GM12878 (cell line): ENCODE measurements around the gene KCNJ14. TPM values are rescaled to one million over a fixed set of nuclear protein-coding genes. Genes with fewer than 3 reads are reported as not detected.

Experiments
- ATAC-seq: fragments of 200-7000 bp; cut with Tn5 transposase; 3 replicates; pipeline ENCODE4 v1.9.1; 2020; ENCODE audit warnings: mild to moderate bottlenecking, moderate library complexity
- BruUV-seq: library from RNA; stranded (reverse); fragments of 400-500 nt; replicated peaks from 2 replicates; lab custom pipeline; 2021; lab: Mats Ljungman, UMichigan
- CTCF ChIA-PET: fragments of 300-600 bp; sonication (Branson Sonifier 250); formaldehyde crosslinking; extraction: SDS; loops from one replicate; lab custom pipeline; 2021; ENCODE audit warnings: inconsistent platforms; lab: Yijun Ruan, JAX
- POLR2A ChIA-PET: fragments of 350-600 bp; formaldehyde crosslinking; extraction: SDS; loops from one replicate; lab custom pipeline; 2021; ENCODE audit warnings: inconsistent platforms; lab: Charles Lee
- RAD21 ChIA-PET: fragments of 300-600 bp; sonication (Branson Sonifier 250); formaldehyde crosslinking; loops from one replicate; lab custom pipeline; 2023; ENCODE audit warnings: antibody characterized with exemption; ENCODE audit not compliant: unreplicated experiment; lab: Charles Lee
- SMC1A ChIA-PET: fragments of 300-600 bp; sonication (Branson Sonifier 250); formaldehyde crosslinking; loops from one replicate; lab custom pipeline; 2023; ENCODE audit not compliant: unreplicated experiment, uncharacterized antibody; lab: Charles Lee
- DNase-seq: peaks from one replicate; pipeline ENCODE4 v3.0.0-alpha.2; 2011; ENCODE audit warnings: low read depth, low spot score
- FAIRE-seq: peaks from 3 replicates; lab custom pipeline; 2011; peaks lifted over from hg19 to GRCh38; lab: Jason Lieb, UNC
- H2AFZ ChIP-seq: 2 replicates; pipeline ENCODE4 v1.6.0; 2011; ENCODE audit warnings: low read depth, low read length, control low read depth; ENCODE audit not compliant: control insufficient read depth
- H3K27ac ChIP-seq: 2 replicates; pipeline ENCODE4 v1.5.1; 2011; ENCODE audit warnings: control low read depth; ENCODE audit not compliant: control insufficient read depth, insufficient read depth
- H3K27me3 ChIP-seq, 2 experiments: replicated peaks in 1 of 2; 2 replicates each; pipeline versions ENCODE4 v1.6.0 to v1.6.1; 2011; ENCODE audit warnings: low read length in 1 of 2; ENCODE audit not compliant: control insufficient read depth in 2 of 2, insufficient read depth in 2 of 2
- H3K36me3 ChIP-seq, 2 experiments: 2 replicates each; pipeline ENCODE4 v1.5.1; 2011; ENCODE audit warnings: low read length in 1 of 2; ENCODE audit not compliant: control insufficient read depth in 2 of 2, insufficient read depth in 2 of 2
- H3K4me1 ChIP-seq: 2 replicates; pipeline ENCODE4 v1.6.1; 2011; ENCODE audit warnings: mild to moderate bottlenecking, low read length, moderate library complexity, mixed read lengths; ENCODE audit not compliant: control insufficient read depth, insufficient read depth
- H3K4me2 ChIP-seq: 2 replicates; pipeline ENCODE4 v1.6.0; 2011; ENCODE audit warnings: control low read depth; ENCODE audit not compliant: control insufficient read depth, insufficient read depth
- H3K4me3 ChIP-seq: fragments of 200-600 bp; sonication (generic); 2 replicates; pipeline ENCODE4 v1.5.1; 2016
- H3K79me2 ChIP-seq: 2 replicates; pipeline ENCODE4 v1.6.0; 2011; ENCODE audit warnings: low read length; ENCODE audit not compliant: control insufficient read depth, insufficient read depth
- H3K9ac ChIP-seq: 2 replicates; pipeline ENCODE4 v1.8.0; 2011; ENCODE audit warnings: low read length, control low read depth, mixed read lengths; ENCODE audit not compliant: control insufficient read depth, insufficient read depth
- H3K9me3 ChIP-seq: replicated peaks from 3 replicates; pipeline ENCODE4 v1.5.1; 2011; ENCODE audit warnings: mild to moderate bottlenecking, low read length; ENCODE audit not compliant: control insufficient read depth, insufficient read depth
- H4K20me1 ChIP-seq: 2 replicates; pipeline ENCODE4 v1.6.0; 2011; ENCODE audit not compliant: control insufficient read depth, insufficient read depth
- CREM ChIP-seq: IDR thresholded peaks from 2 replicates; pipeline ENCODE4 v1.6.1; 2014; ENCODE audit warnings: antibody characterized with exemption, low read depth
- EP300 ChIP-seq, 2 experiments: fragments of 150-350 bp in 1 of 2; IDR thresholded peaks; 2 replicates each; pipeline ENCODE4 v1.6.1; 2011 to 2012; ENCODE audit warnings: low read depth in 2 of 2, low read length in 2 of 2, borderline replicate concordance in 1 of 2, improper control_type of control experiment in 1 of 2, inconsistent platforms in 1 of 2; ENCODE audit not compliant: control insufficient read depth in 1 of 2
- HDGF ChIP-seq: fragments of 450-650 bp; IDR thresholded peaks from 2 replicates; pipeline ENCODE4 v1.6.1; 2016; ENCODE audit warnings: antibody characterized with exemption
- HSF1 ChIP-seq: fragments of 150-350 bp; IDR thresholded peaks from 2 replicates; pipeline ENCODE4 v1.6.1; 2014; ENCODE audit warnings: mild to moderate bottlenecking, low read depth, low read length
- JUND ChIP-seq: IDR thresholded peaks from 2 replicates; pipeline ENCODE4 v1.6.1; 2012; ENCODE audit warnings: low read depth, mild to moderate bottlenecking, low read length, improper control_type of control experiment, moderate library complexity
- NBN ChIP-seq: fragments of 450-650 bp; IDR thresholded peaks from 2 replicates; pipeline ENCODE4 v1.6.1; 2016
- NR2C1 ChIP-seq: fragments of 450-650 bp; IDR thresholded peaks from 2 replicates; pipeline ENCODE4 v1.6.1; 2017; ENCODE audit warnings: antibody characterized with exemption, mild to moderate bottlenecking, moderate library complexity
- RELB ChIP-seq: fragments of 450-650 bp; IDR thresholded peaks from 2 replicates; pipeline ENCODE4 v1.6.1; 2017; ENCODE audit warnings: low read depth, mild to moderate bottlenecking, moderate library complexity
- ZNF592 ChIP-seq: fragments of 450-650 bp; IDR thresholded peaks from 2 replicates; pipeline ENCODE4 v1.6.1; 2017; ENCODE audit warnings: mild to moderate bottlenecking, moderate library complexity
- WGBS: methylation state at CpG from one replicate; pipeline ENCODE4 v1.1.6; 2016; ENCODE audit warnings: low lambda C conversion rate; ENCODE audit not compliant: insufficient replicate concordance, insufficient coverage; ENCODE audit errors: missing lambda C conversion rate; 5-methylcytosine and 5-hydroxymethylcytosine counted together
- in situ Hi-C: fragments of 300-500 bp; cut with MboI; formaldehyde crosslinking; loops from 9 replicates; pipeline ENCODE4 v1.14.3; 2018; ENCODE audit warnings: mixed read lengths
- intact Hi-C: fragments of 100-400 bp; cut with micrococcal nuclease; formaldehyde crosslinking; loops from one replicate; pipeline ENCODE4 v1.14.2; 2022; ENCODE audit not compliant: unreplicated experiment
- polyA plus RNA-seq, 11 experiments: library from polyadenylated mRNA; depleted of rRNA in 4 of 11; unstranded in 6 of 11; stranded (reverse) in 5 of 11; fragments of >200 nt; fragmentation: Nextera tagmentation in 4 of 11; fragmentation: Illumina TruSeq in 1 of 11; extraction: Ambion mirVana in 4 of 11; extraction: Trizol in 1 of 11; gene quantifications; 1 replicate in 1 of 11; 2 replicates in 10 of 11; pipeline versions ENCODE4 v1.2.1 to v1.2.3, GENCODE V29; 2011 to 2016; ENCODE audit warnings: inconsistent platforms in 2 of 11, missing spikeins in 2 of 11, low read depth in 1 of 11
- total RNA-seq, 4 experiments: library from RNA; depleted of rRNA in 3 of 4; stranded (reverse); fragments of >200 nt in 3 of 4; fragmentation: Illumina TruSeq in 1 of 4; extraction: Trizol in 1 of 4; gene quantifications; 2 replicates each; pipeline versions ENCODE4 v1.2.1 to v1.2.3, GENCODE V29; 2013 to 2021

Gene KCNJ14
- total and polyA plus RNA-seq, 10 of the 15 experiments (the other 5 are each of a cell fraction or from before 2014, with no cell fraction given) = 0.24 to 1.4 (median 0.42) TPM

GRCh38 chr19:48469289-48469881, 14.0 kb downstream of the KCNJ14 start, which contains the start of gene CYTH2 (continued):
- peak; percentile 36; the same call in 1 of the 2 replicates for TF ChIP-seq JUND
- peak; percentile 89 for TF ChIP-seq RELB
- no peak for TF ChIP-seq HSF1

GRCh38 chr19:48469934-48470680, 14.7 kb downstream of the KCNJ14 start:
- no peaks in the 10 kb centered on the region for H3K9me3 ChIP-seq
- FAIRE-seq (no peak), ATAC-seq (no peak), DNase-seq (no peak)
- no TSS peak for BruUV-seq
- H3K4me1 ChIP-seq = peaks cover 8% of the 10 kb centered on the region; the same call in 1 of the 2 replicates
- peak overlapping the region; percentile 82 for H3K4me3 ChIP-seq
- H4K20me1 ChIP-seq = peaks cover 3% of the 10 kb centered on the region; the same call in 1 of the 2 replicates
- peak overlapping the region; percentile 78; the same call in 1 of the 2 replicates for H3K27ac ChIP-seq
- H3K36me3 ChIP-seq = peaks cover 4 to 9% of the 10 kb centered on the region in 2 experiments; a peak in 3 of 4 replicates
- ChIA-PET RAD21 (interaction anchor here (0.5 to 1.5 kb wide), 2 partner anchors 20 to 461 kb away, joined by 4 to 7 read pairs; no protein-coding TSS in a partner anchor), POLR2A (interaction anchor here (0.6 to 1.0 kb wide), 4 partner anchors 8 to 154 kb away, joined by 3 to 5 read pairs (median 4); partner anchors contain the start of genes SYNGR4 and TMEM143), SMC1A (interaction anchor here (0.8 to 1.2 kb wide), 3 partner anchors 19 to 137 kb away, joined by 3 read pairs; no protein-coding TSS in a partner anchor), CTCF (interaction anchor here (0.5 to 2.4 kb wide), 3 partner anchors 20 to 125 kb away, joined by 3 to 10 read pairs (median 5); no protein-coding TSS in a partner anchor)
- 65% methylated on average over 20 of the region's 20 CpGs for WGBS
- in situ Hi-C loops (no loop called here), intact Hi-C loops (no loop called here)
- peak overlapping the region; percentile 66 for H3K4me2 ChIP-seq
- H2AFZ ChIP-seq = no peak overlapping the region
- H3K27me3 ChIP-seq = no peaks in the 10 kb centered on the region
- H3K9ac ChIP-seq = peak overlapping the region; percentile 84
- peaks cover 9% of the 10 kb centered on the region for H3K79me2 ChIP-seq
- TF ChIP-seq ZNF592 (no peak), NBN (no peak), CREM (no peak), NR2C1 (no peak), HDGF (no peak), EP300 (IDR thresholded peaks at IDR 0.05; ENCODE audit: borderline replicate concordance in 1 of 2, control insufficient read depth in 1 of 2, low read depth in 2 of 2, low read length in 2 of 2) (no peak)
